MCF 10A (cell line): ENCODE results near the gene ELOVL7. TPM values are rescaled to one million over a fixed set of nuclear protein-coding genes. Genes with fewer than 3 reads are reported as not detected.
"Not testable (repeated sequence)": the region's sequence is repeated elsewhere in the genome, so short reads cannot be mapped to it uniquely, and the experiment has no call there.

Source experiments
- BruUV-seq: library from RNA; stranded (reverse); fragments of 400-500 nt; replicated peaks from 2 replicates; lab custom pipeline; 2021; lab: Mats Ljungman, UMichigan
- CTCF ChIA-PET: fragments of 300-600 bp; sonication (Branson Sonifier 250); formaldehyde crosslinking; extraction: SDS; loops from one replicate; lab custom pipeline; 2021; ENCODE audit warnings: antibody characterized with exemption, inconsistent platforms; lab: Yijun Ruan, JAX
- POLR2A ChIA-PET: fragments of 300-600, 350-650 bp; sonication (Branson Sonifier 250); formaldehyde crosslinking; extraction: SDS; loops from one replicate; lab custom pipeline; 2020; ENCODE audit warnings: antibody characterized with exemption, inconsistent platforms; lab: Yijun Ruan, JAX
- DNase-seq: peaks from one replicate; pipeline ENCODE4 v3.0.0-alpha.2; 2018; ENCODE audit not compliant: unreplicated experiment
- H3K27ac Mint-ChIP-seq: one replicate; pipeline ENCODE4 v1.8.0; 2022; ENCODE audit warnings: mild to moderate bottlenecking, low read depth, mixed read lengths; ENCODE audit not compliant: unreplicated experiment
- H3K27me3 Mint-ChIP-seq: one replicate; pipeline ENCODE4 v1.8.0; 2022; ENCODE audit warnings: mixed read lengths; ENCODE audit not compliant: insufficient read depth, unreplicated experiment
- H3K36me3 Mint-ChIP-seq: one replicate; pipeline ENCODE4 v1.8.0; 2022; ENCODE audit warnings: mild to moderate bottlenecking, moderate library complexity, mixed read lengths; ENCODE audit not compliant: insufficient read depth, unreplicated experiment
- H3K4me1 Mint-ChIP-seq: one replicate; pipeline ENCODE4 v1.8.0; 2022; ENCODE audit warnings: mixed read lengths; ENCODE audit not compliant: insufficient read depth, unreplicated experiment
- H3K4me3 Mint-ChIP-seq: one replicate; pipeline ENCODE4 v1.8.0; 2022; ENCODE audit warnings: mild to moderate bottlenecking, moderate library complexity, mixed read lengths; ENCODE audit not compliant: unreplicated experiment
- H3K9me3 Mint-ChIP-seq: one replicate; pipeline ENCODE4 v1.8.0; 2022; ENCODE audit warnings: mixed read lengths; ENCODE audit not compliant: unreplicated experiment
- CTCF ChIP-seq: fragments of 200-600 bp; IDR thresholded peaks from one replicate; pipeline ENCODE4 v1.8.0; 2022; ENCODE audit warnings: antibody characterized with exemption, mild to moderate bottlenecking; ENCODE audit not compliant: unreplicated experiment
- intact Hi-C: fragments of 100-400 bp; cut with micrococcal nuclease; formaldehyde crosslinking; loops from 2 replicates; pipeline ENCODE4 v1.14.1; 2022
- total RNA-seq: library from RNA; stranded (reverse); gene quantifications from 2 replicates; pipeline ENCODE4 v1.2.3, GENCODE V29; 2022

The ELOVL7 gene
- total RNA-seq, 1 experiment from 2014 or later, result 10.3 TPM

GRCh38 chr5:60883229-60883628 lies 39.2 kb upstream of the ELOVL7 start:
- no TSS peak for BruUV-seq
- Mint-ChIP-seq H3K4me1 (no peaks in the 10 kb centered on the region), H3K36me3 (peaks cover 5% of the 10 kb centered on the region), H3K4me3 (no peak overlapping the region), H3K9me3 (peaks cover 7% of the 10 kb centered on the region), H3K27ac (no peak overlapping the region), H3K27me3 (no peaks in the 10 kb centered on the region)
- intact Hi-C loops, result loop anchor here (1.0 kb wide), 1 partner anchor 206 kb away; no protein-coding TSS in a partner anchor
- CTCF ChIA-PET, result interaction anchor here (1.9 kb wide), 1 partner anchor 206 kb away, joined by 5 read pairs; no protein-coding TSS in a partner anchor
- peak; percentile 26 for TF ChIP-seq CTCF
- POLR2A ChIA-PET, result no interaction called here
- peak; percentile 16 for DNase-seq

- no peak for DNase-seq
- Mint-ChIP-seq H3K4me1 (no peaks in the 10 kb centered on the region), H3K4me3 (no peak overlapping the region), H3K9me3 (peaks cover 14% of the 10 kb centered on the region), H3K36me3 (peaks cover 10% of the 10 kb centered on the region), H3K27me3 (no peaks in the 10 kb centered on the region), H3K27ac (no peak overlapping the region)
- BruUV-seq, result no TSS peak
- no peak for TF ChIP-seq CTCF
- CTCF ChIA-PET, result interaction anchor here (1.0 kb wide), 1 partner anchor 11 kb away, joined by 4 read pairs; no protein-coding TSS in a partner anchor
- POLR2A ChIA-PET, result no interaction called here
- intact Hi-C loops, result loop anchor here (10.0 kb wide), 1 partner anchor 678 kb away; no protein-coding TSS in a partner anchor
These were observed 28.8 kb upstream of the ELOVL7 start for GRCh38 chr5:60872892-60873291.

- Mint-ChIP-seq H3K36me3 (peaks cover 10% of the 10 kb centered on the region), H3K9me3 (peaks cover 14% of the 10 kb centered on the region), H3K27ac (no peak overlapping the region), H3K4me1 (no peaks in the 10 kb centered on the region), H3K4me3 (no peak overlapping the region), H3K27me3 (no peaks in the 10 kb centered on the region)
- POLR2A ChIA-PET, result no interaction called here
- DNase-seq, result no peak
- TF ChIP-seq CTCF, result no peak
- no TSS peak for BruUV-seq
- CTCF ChIA-PET, result interaction anchor here (0.5 to 1.2 kb wide), 3 partner anchors 91 to 187 kb away, joined by 3 read pairs; partner anchors contain the start of gene DEPDC1B
- intact Hi-C loops, result loop anchor here (10.0 kb wide), 1 partner anchor 676 kb away; no protein-coding TSS in a partner anchor
These were observed 26.8 kb upstream of the ELOVL7 start for GRCh38 chr5:60870857-60871256.

DNA sequence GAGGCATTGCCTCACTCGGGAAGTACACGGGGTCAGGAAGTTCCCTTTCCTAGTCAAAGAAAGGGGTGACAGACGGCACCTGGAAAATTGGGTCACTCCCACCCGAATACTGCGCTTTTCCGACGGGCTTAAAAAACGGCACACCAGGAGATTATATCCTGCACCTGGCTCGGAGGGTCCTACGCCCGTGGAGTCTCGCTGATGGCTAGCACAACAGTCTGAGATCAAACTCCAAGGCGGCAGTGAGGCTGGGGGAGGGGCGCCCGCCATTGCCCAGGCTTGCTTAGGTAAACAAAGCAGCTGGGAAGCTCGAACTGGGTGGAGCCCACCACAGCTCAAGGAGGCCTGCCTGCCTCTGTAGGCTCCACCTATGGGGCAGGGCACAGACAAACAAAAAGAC lies 16.5 kb upstream of the ELOVL7 start:
- H3K9me3 Mint-ChIP-seq, BruUV-seq, CTCF ChIA-PET, intact Hi-C loops, H3K4me3 Mint-ChIP-seq, H3K4me1 Mint-ChIP-seq, H3K36me3 Mint-ChIP-seq, H3K27me3 Mint-ChIP-seq, H3K27ac Mint-ChIP-seq, POLR2A ChIA-PET, DNase-seq: not testable (repeated sequence)
